ENCODE data around the gene GPR34.
"Not testable (repeated sequence)": the region's sequence is repeated elsewhere in the genome, so short reads cannot be mapped to it uniquely, and the experiment has no call there.

Gene GPR34

GRCh38 chrX:41688835-41689234 is at the start of gene GPR34:
TSS of gene GPR34 (plus strand) at chrX:41688973. CDS start at chrX:41695634, 6,661 bp downstream.
- Mint-ChIP-seq H3K27ac (peak within 1 kb of the TSS; percentile 73), H3K9me3 (no peaks in the 10 kb centered on the region), H3K36me3 (ENCODE audit: low read depth) (peaks cover 8% of the 10 kb centered on the region), H3K27me3 (no peaks in the 10 kb centered on the region), H3K4me1 (ENCODE audit: low read depth) (peaks cover 23% of the 10 kb centered on the region), H3K4me3 (peak within 1 kb of the TSS; percentile 58)
- intact Hi-C loops (cut with micrococcal nuclease), result loop anchor here (10.0 kb wide), 1 partner anchor 46 kb away; no protein-coding TSS in a partner anchor

GRCh38 chrX:41646201-41646600 is 42.6 kb upstream of the GPR34 start:
- H3K4me3 Mint-ChIP-seq; H3K27me3 Mint-ChIP-seq; H3K27ac Mint-ChIP-seq; H3K4me1 Mint-ChIP-seq (ENCODE audit: low read depth); intact Hi-C loops (cut with micrococcal nuclease): not testable (repeated sequence)
- peaks cover 28% of the 10 kb centered on the region for H3K9me3 Mint-ChIP-seq
- peaks cover 23% of the 10 kb centered on the region for H3K36me3 Mint-ChIP-seq (ENCODE audit: low read depth)

GRCh38 chrX:41653125-41653524 is 35.6 kb upstream of the GPR34 start:
- H3K27me3 Mint-ChIP-seq, result no peaks in the 10 kb centered on the region
- H3K9me3 Mint-ChIP-seq, result peaks cover 14% of the 10 kb centered on the region
- peaks cover 56% of the 10 kb centered on the region for H3K36me3 Mint-ChIP-seq (ENCODE audit: low read depth)
- intact Hi-C loops (cut with micrococcal nuclease), result no loop called here
- H3K27ac Mint-ChIP-seq, result no peak overlapping the region
- peaks cover 1% of the 10 kb centered on the region for H3K4me1 Mint-ChIP-seq (ENCODE audit: low read depth)
- H3K4me3 Mint-ChIP-seq, result no peak overlapping the region

GRCh38 chrX:41655101-41655500 is 33.7 kb upstream of the GPR34 start:
- Mint-ChIP-seq H3K27ac (no peak overlapping the region), H3K27me3 (no peaks in the 10 kb centered on the region), H3K9me3 (no peaks in the 10 kb centered on the region), H3K4me3 (no peak overlapping the region), H3K36me3 (ENCODE audit: low read depth) (peaks cover 59% of the 10 kb centered on the region), H3K4me1 (ENCODE audit: low read depth) (peaks cover 9% of the 10 kb centered on the region)
- intact Hi-C loops (cut with micrococcal nuclease), result no loop called here

GRCh38 chrX:41655631-41656030 is 33.1 kb upstream of the GPR34 start:
- Mint-ChIP-seq H3K36me3 (ENCODE audit: low read depth) (peaks cover 56% of the 10 kb centered on the region), H3K27me3 (no peaks in the 10 kb centered on the region)

GRCh38 chrX:41661366-41662095 is 27.2 kb upstream of the GPR34 start:
- Mint-ChIP-seq H3K36me3 (ENCODE audit: low read depth) (peaks cover 30% of the 10 kb centered on the region), H3K4me1 (ENCODE audit: low read depth) (peaks cover 14% of the 10 kb centered on the region), H3K4me3 (no peak overlapping the region), H3K27ac (no peak overlapping the region), H3K27me3 (no peaks in the 10 kb centered on the region), H3K9me3 (no peaks in the 10 kb centered on the region)
- intact Hi-C loops (cut with micrococcal nuclease), result no loop called here

More at GRCh38 chrX:41655631-41656030, 33.1 kb upstream of the GPR34 start:
- Mint-ChIP-seq H3K9me3 (no peaks in the 10 kb centered on the region), H3K27ac (no peak overlapping the region), H3K4me1 (ENCODE audit: low read depth) (peaks cover 9% of the 10 kb centered on the region), H3K4me3 (no peak overlapping the region)
- intact Hi-C loops (cut with micrococcal nuclease), result no loop called here

- Mint-ChIP-seq H3K27ac (no peak overlapping the region), H3K27me3 (no peaks in the 10 kb centered on the region), H3K4me1 (ENCODE audit: low read depth) (peaks cover 20% of the 10 kb centered on the region), H3K9me3 (no peaks in the 10 kb centered on the region), H3K36me3 (ENCODE audit: low read depth) (peaks cover 13% of the 10 kb centered on the region), H3K4me3 (no peak overlapping the region)
- intact Hi-C loops (cut with micrococcal nuclease), result no loop called here
These were observed 24.3 kb upstream of the GPR34 start for GRCh38 chrX:41664375-41664901.

GRCh38 chrX:41664908-41665307 is 23.9 kb upstream of the GPR34 start:
- no peaks in the 10 kb centered on the region for H3K9me3 Mint-ChIP-seq
- peaks cover 9% of the 10 kb centered on the region for H3K36me3 Mint-ChIP-seq (ENCODE audit: low read depth)
- H3K27ac Mint-ChIP-seq, result no peak overlapping the region
- H3K27me3 Mint-ChIP-seq, result no peaks in the 10 kb centered on the region
- H3K4me3 Mint-ChIP-seq, result no peak overlapping the region
- H3K4me1 Mint-ChIP-seq (ENCODE audit: low read depth), result peaks cover 20% of the 10 kb centered on the region
- intact Hi-C loops (cut with micrococcal nuclease), result no loop called here

GRCh38 chrX:41665686-41666085 is 23.1 kb upstream of the GPR34 start:
- intact Hi-C loops (cut with micrococcal nuclease), result no loop called here

GRCh38 chrX:41666251-41666650 is 22.5 kb upstream of the GPR34 start:
- intact Hi-C loops (cut with micrococcal nuclease), result no loop called here
- no peak overlapping the region for H3K27ac Mint-ChIP-seq
- H3K4me3 Mint-ChIP-seq, result no peak overlapping the region
- no peaks in the 10 kb centered on the region for H3K27me3 Mint-ChIP-seq
- peaks cover 20% of the 10 kb centered on the region for H3K4me1 Mint-ChIP-seq (ENCODE audit: low read depth)
- H3K9me3 Mint-ChIP-seq, result no peaks in the 10 kb centered on the region
- H3K36me3 Mint-ChIP-seq (ENCODE audit: low read depth), result peaks cover 4% of the 10 kb centered on the region

More at GRCh38 chrX:41665686-41666085, 23.1 kb upstream of the GPR34 start:
- Mint-ChIP-seq H3K4me1 (ENCODE audit: low read depth) (peaks cover 20% of the 10 kb centered on the region), H3K36me3 (ENCODE audit: low read depth) (peaks cover 4% of the 10 kb centered on the region), H3K27ac (no peak overlapping the region), H3K27me3 (no peaks in the 10 kb centered on the region), H3K9me3 (no peaks in the 10 kb centered on the region), H3K4me3 (no peak overlapping the region)

GRCh38 chrX:41667631-41668030 is 21.1 kb upstream of the GPR34 start:
- Mint-ChIP-seq H3K4me3 (no peak overlapping the region), H3K9me3 (no peaks in the 10 kb centered on the region), H3K36me3 (ENCODE audit: low read depth) (peaks cover 4% of the 10 kb centered on the region), H3K27ac (no peak overlapping the region), H3K27me3 (no peaks in the 10 kb centered on the region), H3K4me1 (ENCODE audit: low read depth) (peaks cover 23% of the 10 kb centered on the region)
- intact Hi-C loops (cut with micrococcal nuclease), result no loop called here

- Mint-ChIP-seq H3K27me3 (no peaks in the 10 kb centered on the region), H3K27ac (no peak overlapping the region), H3K36me3 (ENCODE audit: low read depth) (peaks cover 4% of the 10 kb centered on the region), H3K9me3 (no peaks in the 10 kb centered on the region), H3K4me1 (ENCODE audit: low read depth) (peaks cover 32% of the 10 kb centered on the region), H3K4me3 (no peak overlapping the region)
- intact Hi-C loops (cut with micrococcal nuclease), result no loop called here
These were observed 18.7 kb upstream of the GPR34 start for GRCh38 chrX:41670112-41670511.

- Mint-ChIP-seq H3K27ac (no peak overlapping the region), H3K36me3 (ENCODE audit: low read depth) (no peaks in the 10 kb centered on the region), H3K9me3 (no peaks in the 10 kb centered on the region), H3K4me1 (ENCODE audit: low read depth) (peaks cover 26% of the 10 kb centered on the region), H3K4me3 (no peak overlapping the region), H3K27me3 (no peaks in the 10 kb centered on the region)
- intact Hi-C loops (cut with micrococcal nuclease), result no loop called here
These were observed 17.7 kb upstream of the GPR34 start for GRCh38 chrX:41671082-41671481.

GRCh38 chrX:41672643-41673042 is 16.1 kb upstream of the GPR34 start:
- Mint-ChIP-seq H3K27ac (peak overlapping the region; percentile 41), H3K36me3 (ENCODE audit: low read depth) (peaks cover 6% of the 10 kb centered on the region), H3K4me3 (no peak overlapping the region), H3K9me3 (no peaks in the 10 kb centered on the region), H3K27me3 (no peaks in the 10 kb centered on the region), H3K4me1 (ENCODE audit: low read depth) (peaks cover 31% of the 10 kb centered on the region)
- intact Hi-C loops (cut with micrococcal nuclease), result no loop called here

- H3K9me3 Mint-ChIP-seq; H3K27me3 Mint-ChIP-seq; H3K36me3 Mint-ChIP-seq (ENCODE audit: low read depth); H3K27ac Mint-ChIP-seq; intact Hi-C loops (cut with micrococcal nuclease); H3K4me3 Mint-ChIP-seq: not testable (repeated sequence)
- H3K4me1 Mint-ChIP-seq (ENCODE audit: low read depth), result peaks cover 29% of the 10 kb centered on the region
These were observed 12.4 kb upstream of the GPR34 start for GRCh38 chrX:41676361-41676760.
